IMR-90 (cell line): ENCODE data around the gene FOXS1. TPM values are rescaled to one million over a fixed set of nuclear protein-coding genes. Genes with fewer than 3 reads are reported as not detected.

ENCODE experiments used
- ATAC-seq: fragments of 200-7000 bp; cut with Tn5 transposase; 2 replicates; pipeline ENCODE4 v1.9.1; 2020; ENCODE audit warnings: low read depth, mild to moderate bottlenecking, moderate library complexity
- BruUV-seq: library from RNA; stranded (reverse); fragments of 400-500 nt; replicated peaks from 2 replicates; lab custom pipeline; 2021; lab: Mats Ljungman, UMichigan
- CTCF ChIA-PET: fragments of 300-600 bp; formaldehyde crosslinking; extraction: SDS; loops from one replicate; lab custom pipeline; 2021; ENCODE audit warnings: antibody characterized with exemption; lab: Yijun Ruan, JAX
- POLR2A ChIA-PET: fragments of 300-600 bp; sonication (Branson Sonifier 250); formaldehyde crosslinking; loops from one replicate; lab custom pipeline; 2022; ENCODE audit warnings: antibody characterized with exemption; ENCODE audit not compliant: unreplicated experiment; lab: Charles Lee
- DNase-seq: peaks from one replicate; pipeline ENCODE4 v3.0.0; 2013
- H2AFZ ChIP-seq: replicated peaks from 2 replicates; pipeline ENCODE3; 2013; ENCODE audit warnings: low read length, mild to moderate bottlenecking; ENCODE audit not compliant: poor library complexity
- H2AK5ac ChIP-seq: 2 replicates; pipeline ENCODE4 v1.6.1; 2013; ENCODE audit warnings: low read depth, low read length, inconsistent platforms
- H2AK9ac ChIP-seq: replicated peaks from 2 replicates; pipeline ENCODE3; 2013; ENCODE audit warnings: mild to moderate bottlenecking, low read depth, low read length, moderate library complexity; ENCODE audit not compliant: poor library complexity
- H2BK120ac ChIP-seq: 2 replicates; pipeline ENCODE4 v1.6.1; 2013; ENCODE audit warnings: low read depth, low read length, inconsistent platforms
- H2BK15ac ChIP-seq: 3 replicates; pipeline ENCODE4 v1.6.1; 2013; ENCODE audit warnings: low read depth, low read length, inconsistent platforms
- H2BK20ac ChIP-seq: 2 replicates; pipeline ENCODE4 v1.6.1; 2013; ENCODE audit warnings: low read depth, mild to moderate bottlenecking, inconsistent platforms, low read length, moderate library complexity
- H2BK5ac ChIP-seq: 2 replicates; pipeline ENCODE4 v1.6.1; 2013; ENCODE audit warnings: mild to moderate bottlenecking, low read depth, low read length, inconsistent platforms; ENCODE audit not compliant: poor library complexity, severe bottlenecking
- H3K14ac ChIP-seq: replicated peaks from 2 replicates; pipeline ENCODE4 v1.6.1; 2013; ENCODE audit warnings: low read depth, low read length, inconsistent platforms
- H3K18ac ChIP-seq: 2 replicates; pipeline ENCODE4 v1.6.1; 2013; ENCODE audit warnings: low read depth, low read length, control low read depth
- H3K23ac ChIP-seq: 2 replicates; pipeline ENCODE4 v1.6.1; 2013; ENCODE audit warnings: low read depth, low read length, inconsistent platforms
- H3K27ac ChIP-seq: 2 replicates; pipeline ENCODE4 v1.5.1; 2013; ENCODE audit warnings: mild to moderate bottlenecking, control low read depth, low read length; ENCODE audit not compliant: insufficient read depth
- H3K27me3 ChIP-seq: 2 replicates; pipeline ENCODE4 v1.6.1; 2013; ENCODE audit warnings: low read length; ENCODE audit not compliant: control insufficient read depth, insufficient read depth
- H3K36me3 ChIP-seq: 2 replicates; pipeline ENCODE4 v1.6.1; 2013; ENCODE audit warnings: low read length, mixed read lengths; ENCODE audit not compliant: control insufficient read depth, insufficient read depth
- H3K4ac ChIP-seq: 2 replicates; pipeline ENCODE4 v1.6.1; 2013; ENCODE audit warnings: low read depth, low read length, inconsistent platforms
- H3K4me1 ChIP-seq: 2 replicates; pipeline ENCODE4 v1.6.1; 2013; ENCODE audit warnings: low read length, mixed read lengths; ENCODE audit not compliant: control insufficient read depth, insufficient read depth
- H3K4me2 ChIP-seq: 2 replicates; pipeline ENCODE4 v1.6.1; 2013; ENCODE audit warnings: low read depth, mild to moderate bottlenecking, control low read depth, low read length, moderate library complexity
- H3K4me3 ChIP-seq: 2 replicates; pipeline ENCODE4 v1.5.1; 2013; ENCODE audit warnings: low read depth, mild to moderate bottlenecking, control low read depth, low read length, moderate library complexity; ENCODE audit not compliant: insufficient read depth
- H3K56ac ChIP-seq: 2 replicates; pipeline ENCODE4 v1.6.1; 2013; ENCODE audit warnings: low read length, inconsistent platforms; ENCODE audit not compliant: insufficient read depth; ENCODE audit errors: extremely low read depth
- H3K79me1 ChIP-seq, 2 experiments: 2 replicates each; pipeline ENCODE4 v1.6.1; 2013; ENCODE audit warnings: low read length in 2 of 2, inconsistent platforms in 1 of 2, low read depth in 1 of 2
- H3K9ac ChIP-seq: 2 replicates; pipeline ENCODE4 v1.6.1; 2013; ENCODE audit warnings: low read depth, low read length, control low read depth
- H3K9me1 ChIP-seq: 2 replicates; pipeline ENCODE4 v1.6.1; 2013; ENCODE audit warnings: low read length, inconsistent platforms; ENCODE audit not compliant: insufficient read depth
- H3K9me3 ChIP-seq: 2 replicates; pipeline ENCODE4 v1.6.1; 2013; ENCODE audit warnings: low read length; ENCODE audit not compliant: control insufficient read depth, insufficient read depth
- H4K20me1 ChIP-seq: 2 replicates; pipeline ENCODE4 v1.6.1; 2013; ENCODE audit warnings: low read length, inconsistent platforms; ENCODE audit not compliant: insufficient read depth
- H4K5ac ChIP-seq: 2 replicates; pipeline ENCODE4 v1.6.1; 2013; ENCODE audit warnings: mild to moderate bottlenecking, low read depth, low read length, control low read depth
- H4K8ac ChIP-seq, 2 experiments: 2 replicates each; pipeline ENCODE4 v1.6.1; 2013; ENCODE audit warnings: low read depth in 2 of 2, low read length in 2 of 2, control low read depth in 1 of 2, inconsistent platforms in 1 of 2
- H4K91ac ChIP-seq: 2 replicates; pipeline ENCODE4 v1.6.1; 2013; ENCODE audit warnings: low read depth, low read length, inconsistent platforms; ENCODE audit not compliant: insufficient read depth
- BHLHE40 ChIP-seq: fragments of 150-350 bp; IDR thresholded peaks from 2 replicates; pipeline ENCODE4 v1.6.1; 2016; ENCODE audit warnings: mild to moderate bottlenecking, low read depth, low read length
- CEBPB ChIP-seq: IDR thresholded peaks from 2 replicates; pipeline ENCODE4 v1.6.1; 2012; ENCODE audit warnings: low read depth, low read length, improper control_type of control experiment
- CHD1 ChIP-seq: IDR thresholded peaks from 2 replicates; pipeline ENCODE4 v1.6.1; 2012; ENCODE audit warnings: low read depth, low read length, improper control_type of control experiment
- FOS ChIP-seq: fragments of 150-350 bp; IDR thresholded peaks from 2 replicates; pipeline ENCODE4 v1.6.1; 2016; ENCODE audit warnings: low read depth, low read length
- MAZ ChIP-seq: IDR thresholded peaks from 2 replicates; pipeline ENCODE4 v1.6.1; 2012; ENCODE audit warnings: low read depth, mild to moderate bottlenecking, low read length, improper control_type of control experiment, moderate library complexity, borderline replicate concordance
- NFE2L2 ChIP-seq: fragments of 150-350 bp; IDR thresholded peaks from 2 replicates; pipeline ENCODE4 v1.6.1; 2016; ENCODE audit warnings: low read depth, mild to moderate bottlenecking, low read length
- RAD21 ChIP-seq: IDR thresholded peaks from 2 replicates; pipeline ENCODE4 v1.6.1; 2012; ENCODE audit warnings: low read length, improper control_type of control experiment
- RCOR1 ChIP-seq: IDR thresholded peaks from 2 replicates; pipeline ENCODE4 v1.6.1; 2012; ENCODE audit warnings: mild to moderate bottlenecking, low read length, improper control_type of control experiment; ENCODE audit not compliant: insufficient replicate concordance
- RFX5 ChIP-seq: IDR thresholded peaks from 2 replicates; pipeline ENCODE4 v1.8.0; 2012; ENCODE audit warnings: low read depth, mild to moderate bottlenecking, low read length, moderate library complexity
- SMC3 ChIP-seq: fragments of 150-350 bp; IDR thresholded peaks from 2 replicates; pipeline ENCODE4 v1.6.1; 2016; ENCODE audit warnings: low read depth, mild to moderate bottlenecking, antibody characterized with exemption, low read length, moderate library complexity
- WGBS, 2 experiments: methylation state at CpG; one replicate each; pipeline versions ENCODE4 v1.1.5 to v1.1.7; 2013; ENCODE audit warnings: missing lambda C conversion rate in 2 of 2; ENCODE audit not compliant: insufficient read length in 1 of 2; ENCODE audit errors: extremely low coverage in 2 of 2; 5-methylcytosine and 5-hydroxymethylcytosine counted together
- dilution Hi-C: fragments of 300-500 bp; cut with HindIII; formaldehyde crosslinking; loops from one replicate; pipeline ENCODE4 v1.14.3; 2018; ENCODE audit warnings: low sequenced_read_pairs; ENCODE audit not compliant: unreplicated experiment
- in situ Hi-C: fragments of 300-500 bp; cut with MboI; formaldehyde crosslinking; loops from 3 replicates; pipeline ENCODE4 v1.14.3; 2019; ENCODE audit warnings: low sequenced_read_pairs, inconsistent platforms, mixed read lengths
- intact Hi-C: fragments of 100-400 bp; cut with micrococcal nuclease; formaldehyde crosslinking; loops from 2 replicates; pipeline ENCODE4 v1.10.0; 2022
- polyA plus RNA-seq, 3 experiments: library from polyadenylated mRNA; depleted of rRNA; stranded (reverse); fragments of >200 nt; gene quantifications; 2 replicates each; pipeline ENCODE4 v1.2.3, GENCODE V29; 2012; ENCODE audit warnings: low replicate concordance in 1 of 3
- total RNA-seq: library from RNA; depleted of rRNA; stranded (reverse); fragments of >200 nt; gene quantifications from 2 replicates; pipeline ENCODE4 v1.2.3, GENCODE V29; 2012
- TF ChIP-seq, protein P1 (sequence below): fragments of 150-350 bp; IDR thresholded peaks from 2 replicates; pipeline ENCODE4 v1.6.1; 2017; ENCODE audit warnings: mild to moderate bottlenecking, antibody characterized with exemption, low read length, low read depth
- TF ChIP-seq, protein P2 (sequence below): fragments of 150-350 bp; IDR thresholded peaks from 2 replicates; pipeline ENCODE4 v1.6.1; 2016; ENCODE audit warnings: low read depth, mild to moderate bottlenecking, low read length, moderate library complexity, borderline replicate concordance

The FOXS1 gene
- total and polyA plus RNA-seq, 2 of the 4 experiments (the other 2 are of a cell fraction), result not detected

DNA sequence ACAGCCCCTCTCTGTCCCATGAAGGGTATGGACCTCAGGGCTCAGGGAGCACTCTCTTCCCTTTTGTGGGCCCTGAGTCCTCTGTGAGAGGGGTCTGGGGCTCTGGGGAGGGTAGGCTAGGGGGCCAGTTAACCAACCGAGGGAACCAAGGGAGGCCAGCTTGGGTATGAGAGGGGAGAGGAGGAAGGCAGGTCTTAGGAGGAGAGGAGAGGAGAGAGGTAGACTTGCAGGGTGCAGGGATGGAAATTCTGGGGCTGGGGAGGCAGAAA is 24.2 kb upstream of the FOXS1 start (continued):
- TF ChIP-seq RFX5, result no peak
- TF ChIP-seq CHD1, result no peak
- TF ChIP-seq, protein P1, sequence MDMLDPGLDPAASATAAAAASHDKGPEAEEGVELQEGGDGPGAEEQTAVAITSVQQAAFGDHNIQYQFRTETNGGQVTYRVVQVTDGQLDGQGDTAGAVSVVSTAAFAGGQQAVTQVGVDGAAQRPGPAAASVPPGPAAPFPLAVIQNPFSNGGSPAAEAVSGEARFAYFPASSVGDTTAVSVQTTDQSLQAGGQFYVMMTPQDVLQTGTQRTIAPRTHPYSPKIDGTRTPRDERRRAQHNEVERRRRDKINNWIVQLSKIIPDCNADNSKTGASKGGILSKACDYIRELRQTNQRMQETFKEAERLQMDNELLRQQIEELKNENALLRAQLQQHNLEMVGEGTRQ, result no peak
- no peak for TF ChIP-seq BHLHE40

DNA sequence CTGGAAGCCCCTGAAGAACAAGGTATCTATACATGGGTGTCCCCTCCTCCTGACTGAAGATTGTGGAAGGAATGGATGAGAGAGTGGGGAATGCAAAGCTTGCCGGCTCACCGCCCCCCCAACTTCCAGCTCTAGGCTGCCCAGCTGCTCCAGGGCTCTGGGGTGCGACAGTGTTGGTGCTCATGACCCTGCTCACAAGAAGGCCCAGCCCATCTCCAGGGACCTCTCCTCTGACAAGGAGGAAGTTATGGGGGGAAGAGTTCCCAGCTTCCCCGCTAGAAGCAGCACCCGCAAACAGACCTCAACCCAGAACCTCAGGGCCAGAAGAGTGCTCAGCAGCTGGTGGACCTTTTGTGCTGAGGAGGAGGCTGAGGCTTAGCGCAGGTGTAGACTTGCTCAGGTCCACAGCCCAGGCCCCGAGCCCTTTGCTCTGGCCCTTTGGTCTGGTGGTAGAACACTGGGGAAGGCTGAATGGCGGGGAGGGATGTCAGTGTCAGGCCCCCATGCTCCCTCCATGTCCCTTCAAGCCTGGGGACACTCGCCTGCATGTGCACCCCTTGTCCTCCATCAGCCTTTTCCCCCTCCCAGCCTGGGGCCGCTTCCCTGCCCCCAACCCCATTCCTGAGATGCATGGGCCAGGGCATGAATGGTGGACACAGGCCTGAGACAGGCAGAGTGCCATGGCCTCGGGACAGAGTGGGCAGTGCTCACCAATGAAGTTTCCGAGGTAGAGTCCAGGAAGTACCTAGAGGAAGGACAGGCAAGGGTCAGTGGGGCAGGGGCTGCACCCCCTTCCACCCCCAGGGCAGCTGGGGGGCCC is 23.7 kb upstream of the FOXS1 start:
- dilution Hi-C loops (no loop called here), intact Hi-C loops (no loop called here), in situ Hi-C loops (no loop called here)
- H3K27ac ChIP-seq, result no peak overlapping the region
- ATAC-seq (no peak), DNase-seq (no peak)
- TF ChIP-seq CEBPB (no peak), RCOR1 (no peak), RAD21 (no peak), CHD1 (no peak), FOS (no peak), SMC3 (no peak), BHLHE40 (no peak), NFE2L2 (no peak), MAZ (no peak)
- TF ChIP-seq, protein P2, sequence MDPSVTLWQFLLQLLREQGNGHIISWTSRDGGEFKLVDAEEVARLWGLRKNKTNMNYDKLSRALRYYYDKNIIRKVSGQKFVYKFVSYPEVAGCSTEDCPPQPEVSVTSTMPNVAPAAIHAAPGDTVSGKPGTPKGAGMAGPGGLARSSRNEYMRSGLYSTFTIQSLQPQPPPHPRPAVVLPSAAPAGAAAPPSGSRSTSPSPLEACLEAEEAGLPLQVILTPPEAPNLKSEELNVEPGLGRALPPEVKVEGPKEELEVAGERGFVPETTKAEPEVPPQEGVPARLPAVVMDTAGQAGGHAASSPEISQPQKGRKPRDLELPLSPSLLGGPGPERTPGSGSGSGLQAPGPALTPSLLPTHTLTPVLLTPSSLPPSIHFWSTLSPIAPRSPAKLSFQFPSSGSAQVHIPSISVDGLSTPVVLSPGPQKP, result no peak
- no peak overlapping the region for H4K91ac ChIP-seq
- no peak overlapping the region for H3K23ac ChIP-seq
- H2BK15ac ChIP-seq, result no peak overlapping the region
- H3K18ac ChIP-seq, result no peak overlapping the region
- H3K36me3 ChIP-seq, result no peaks in the 10 kb centered on the region
- CTCF ChIA-PET, result no interaction called here
- 100% methylated on average over 1 of the region's 12 CpGs; no CpG with 5 or more reads in 1 of the 2 experiments for WGBS, 2 experiments
- no peak overlapping the region for H2AK9ac ChIP-seq
- H3K56ac ChIP-seq, result no peak overlapping the region
- no peak overlapping the region for H3K14ac ChIP-seq
- H3K4me2 ChIP-seq, result no peak overlapping the region
- POLR2A ChIA-PET, result no interaction called here
- no peak overlapping the region for H4K8ac ChIP-seq
- no peaks in the 10 kb centered on the region for H4K20me1 ChIP-seq
- H3K4me1 ChIP-seq, result no peaks in the 10 kb centered on the region
- no peak overlapping the region for H2BK20ac ChIP-seq
- H3K9ac ChIP-seq, result no peak overlapping the region
- H3K9me3 ChIP-seq, result peaks cover 2% of the 10 kb centered on the region; the same call in 1 of the 2 replicates
- H4K5ac ChIP-seq, result no peak overlapping the region
- no peak overlapping the region for H3K4me3 ChIP-seq
- H3K79me1 ChIP-seq, result no peaks in the 10 kb centered on the region
- no TSS peak for BruUV-seq
- no peak overlapping the region for H2BK5ac ChIP-seq
- no peak overlapping the region for H2AK5ac ChIP-seq
- no peak overlapping the region for H3K4ac ChIP-seq
- no peak overlapping the region for H2AFZ ChIP-seq
- no peaks in the 10 kb centered on the region; the same call in 1 of the 2 replicates for H3K9me1 ChIP-seq
- H3K27me3 ChIP-seq, result peaks cover 74% of the 10 kb centered on the region
- no peak overlapping the region for H2BK120ac ChIP-seq
